ENCODE data around the gene RPP25. TPM values are rescaled to one million over a fixed set of nuclear protein-coding genes. Genes with fewer than 3 reads are reported as not detected.

Gene RPP25
- total RNA-seq, 4 donors from 2014 or later = 10.1 to 15.9 (median 13.0) TPM

DNA sequence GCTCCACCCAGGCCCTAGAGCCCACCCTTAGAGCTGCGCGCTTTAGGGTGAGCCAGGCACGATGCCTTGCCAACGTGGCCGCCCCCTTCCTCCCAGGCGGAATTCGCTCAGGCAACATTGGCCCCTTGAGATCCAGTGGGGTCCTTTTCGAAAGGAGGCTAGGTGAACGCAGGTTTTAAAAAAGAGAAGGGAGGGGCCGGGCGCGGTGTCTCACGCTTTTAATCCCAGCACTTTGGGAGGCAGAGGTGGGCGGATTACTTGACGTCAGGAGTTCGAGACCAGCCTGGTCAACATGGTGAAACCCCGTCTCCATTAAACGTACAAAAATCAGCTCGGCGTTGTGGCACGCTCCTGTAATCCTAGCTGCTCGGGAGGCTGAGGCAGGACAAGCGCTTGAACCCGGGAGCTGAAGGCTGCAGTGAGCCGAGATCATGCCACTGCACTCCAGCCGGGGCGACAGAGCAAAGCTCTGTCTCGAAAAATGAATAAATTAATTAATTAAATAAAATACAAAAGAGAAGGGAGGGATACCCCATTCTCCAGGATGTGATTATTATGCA, 984 bp upstream of the RPP25 start:
- WGBS, 2 donors = 3 to 5% methylated on average over 27 to 28 of the region's 28 CpGs
- H3K27me3 ChIP-seq = peaks cover 0 to 23% of the 10 kb centered on the region in 2 donors

DNA sequence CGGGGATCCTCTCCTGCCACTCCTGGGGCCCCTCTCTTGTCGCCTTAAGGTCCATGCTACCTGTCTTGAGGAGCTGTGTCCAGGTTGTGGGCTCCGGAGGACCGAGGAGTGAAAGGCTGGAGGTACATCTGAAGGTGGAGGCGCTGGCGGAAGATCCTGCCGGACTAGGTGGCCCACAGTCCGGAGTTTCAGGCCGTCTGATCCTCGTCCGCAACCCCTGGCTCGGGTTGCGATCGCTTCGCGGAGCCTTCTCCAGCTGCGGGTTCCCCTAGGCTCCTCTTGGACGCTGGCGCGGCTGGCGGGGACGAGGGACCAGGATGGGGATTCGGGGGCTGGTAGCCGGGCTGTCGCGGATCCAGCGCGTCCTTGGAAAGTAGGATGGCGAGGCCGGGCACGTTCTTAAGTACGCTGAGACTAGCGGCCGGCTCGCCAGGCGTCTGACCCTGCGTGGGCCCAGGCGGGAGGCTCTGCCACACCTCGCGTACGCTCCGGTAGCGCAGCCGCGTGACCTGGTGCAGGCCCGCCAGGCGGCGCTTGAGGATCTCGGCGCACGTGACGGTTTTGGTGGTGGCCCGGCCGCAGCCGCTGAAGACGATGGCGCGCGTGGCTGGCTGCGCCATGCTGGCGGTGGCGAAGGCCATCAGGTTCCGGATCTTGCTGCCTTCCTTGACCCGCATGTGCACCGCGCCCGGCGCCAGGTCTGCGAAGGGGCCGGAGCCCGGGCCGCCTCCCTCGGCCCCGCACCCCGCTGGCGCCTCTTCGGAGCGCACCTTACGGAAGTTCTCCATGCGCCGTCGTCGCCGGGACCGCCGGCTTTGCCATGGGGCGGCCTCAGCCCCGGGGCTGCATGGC, 550 bp downstream of the RPP25 start:
- Histone ChIP-seq H3K9me3 (no peaks in the 10 kb centered on the region), H3K36me3 (no peaks in the 10 kb centered on the region), H3K27me3 (peaks cover 0 to 23% of the 10 kb centered on the region in 2 donors), H3K4me3 (peak overlapping the region; percentile 53 to 79 (median 71)), H3K4me1 (peaks cover 0 to 59% (median 20%) of the 10 kb centered on the region in 4 donors), H3K27ac (peak overlapping the region; percentile 18 to 94 (median 86))
- TF ChIP-seq, protein P1, sequence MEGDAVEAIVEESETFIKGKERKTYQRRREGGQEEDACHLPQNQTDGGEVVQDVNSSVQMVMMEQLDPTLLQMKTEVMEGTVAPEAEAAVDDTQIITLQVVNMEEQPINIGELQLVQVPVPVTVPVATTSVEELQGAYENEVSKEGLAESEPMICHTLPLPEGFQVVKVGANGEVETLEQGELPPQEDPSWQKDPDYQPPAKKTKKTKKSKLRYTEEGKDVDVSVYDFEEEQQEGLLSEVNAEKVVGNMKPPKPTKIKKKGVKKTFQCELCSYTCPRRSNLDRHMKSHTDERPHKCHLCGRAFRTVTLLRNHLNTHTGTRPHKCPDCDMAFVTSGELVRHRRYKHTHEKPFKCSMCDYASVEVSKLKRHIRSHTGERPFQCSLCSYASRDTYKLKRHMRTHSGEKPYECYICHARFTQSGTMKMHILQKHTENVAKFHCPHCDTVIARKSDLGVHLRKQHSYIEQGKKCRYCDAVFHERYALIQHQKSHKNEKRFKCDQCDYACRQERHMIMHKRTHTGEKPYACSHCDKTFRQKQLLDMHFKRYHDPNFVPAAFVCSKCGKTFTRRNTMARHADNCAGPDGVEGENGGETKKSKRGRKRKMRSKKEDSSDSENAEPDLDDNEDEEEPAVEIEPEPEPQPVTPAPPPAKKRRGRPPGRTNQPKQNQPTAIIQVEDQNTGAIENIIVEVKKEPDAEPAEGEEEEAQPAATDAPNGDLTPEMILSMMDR (IDR thresholded peaks at IDR 0.05) = peak; percentile 33 to 73 (median 50)
- peak in 1 of 2 donors; percentile 64 for TF ChIP-seq EP300 (IDR thresholded peaks at IDR 0.05)
- TF ChIP-seq POLR2A (IDR thresholded peaks at IDR 0.05) = no peak
- peak; percentile 55 to 71 for DNase-seq (ENCODE audit: low spot score in 2 of 2)
- WGBS, 2 donors = 24 to 30% methylated on average over 25 to 35 of the region's 88 CpGs

More for the DNA sequence above, 984 bp upstream of the RPP25 start:
- Histone ChIP-seq H3K9me3 (no peaks in the 10 kb centered on the region), H3K36me3 (no peaks in the 10 kb centered on the region), H3K4me1 (peaks cover 0 to 59% (median 20%) of the 10 kb centered on the region in 4 donors), H3K27ac (peak overlapping the region; percentile 18 to 94 (median 86)), H3K4me3 (peak overlapping the region; percentile 53 to 79 (median 71))
- DNase-seq (ENCODE audit: low spot score in 2 of 2) = no peak
- TF ChIP-seq EP300 (IDR thresholded peaks at IDR 0.05) = no peak
- no peak for TF ChIP-seq POLR2A (IDR thresholded peaks at IDR 0.05)
- TF ChIP-seq, protein P1 (IDR thresholded peaks at IDR 0.05) = no peak

DNA sequence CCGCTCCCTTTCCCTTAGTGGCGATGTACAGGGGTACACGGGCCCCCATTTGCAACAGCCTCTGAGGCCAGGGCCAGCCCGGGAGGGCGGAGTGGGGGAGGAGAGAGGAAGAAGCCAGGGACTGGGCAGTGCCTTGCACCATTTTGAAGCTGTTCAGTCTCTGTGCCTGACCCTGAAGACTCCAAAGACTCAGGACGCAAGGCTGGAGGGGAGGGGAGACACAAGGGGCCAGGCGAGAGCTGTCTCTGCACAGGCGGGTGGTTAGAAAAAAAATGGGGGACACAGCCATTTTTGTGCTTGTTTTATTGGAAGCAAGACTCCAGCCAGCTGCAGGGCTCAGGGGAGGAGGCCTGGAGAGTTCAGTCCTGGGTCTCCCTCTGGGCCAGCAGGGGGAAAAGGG, 1.6 kb downstream of the RPP25 start:
- Histone ChIP-seq H3K27ac (peak overlapping the region in 2 of 4 donors; percentile 89 to 94), H3K27me3 (peaks cover 0 to 23% of the 10 kb centered on the region in 2 donors), H3K9me3 (no peaks in the 10 kb centered on the region), H3K4me1 (peaks cover 0 to 61% (median 21%) of the 10 kb centered on the region in 4 donors), H3K4me3 (no peak overlapping the region), H3K36me3 (no peaks in the 10 kb centered on the region)
- WGBS, 2 donors = 66 to 75% methylated on average over 6 to 8 of the region's 8 CpGs
- no peak for DNase-seq (ENCODE audit: low spot score in 2 of 2)
- TF ChIP-seq, protein P1 (IDR thresholded peaks at IDR 0.05) = no peak
- TF ChIP-seq EP300 (IDR thresholded peaks at IDR 0.05) = no peak
- TF ChIP-seq POLR2A (IDR thresholded peaks at IDR 0.05) = no peak

DNA sequence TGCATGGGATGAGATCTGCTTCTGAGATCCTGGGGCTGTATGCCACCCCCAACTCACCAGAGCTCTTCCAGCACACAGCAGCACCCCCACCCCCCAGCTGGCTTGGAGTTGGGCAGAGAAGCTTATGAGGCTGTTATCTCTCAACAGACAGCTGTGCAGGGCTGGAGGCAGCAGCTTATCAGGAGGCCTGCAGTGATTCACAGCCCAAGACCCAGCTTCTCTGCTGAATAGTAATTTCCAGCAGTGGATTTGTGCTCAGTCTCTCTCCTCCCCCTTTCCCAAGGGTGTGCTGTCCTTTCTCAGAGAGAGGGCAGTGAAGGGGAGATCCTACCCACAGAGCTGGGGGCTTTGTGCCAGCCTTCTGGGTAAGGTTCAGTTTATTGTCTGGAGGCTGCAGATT, 2.1 kb downstream of the RPP25 start:
- H3K4me3 ChIP-seq = no peak overlapping the region
- TF ChIP-seq EP300 (IDR thresholded peaks at IDR 0.05) (no peak), POLR2A (IDR thresholded peaks at IDR 0.05) (no peak)
- TF ChIP-seq, protein P1 (IDR thresholded peaks at IDR 0.05) = no peak
- peak overlapping the region in 2 of 4 donors; percentile 17 to 94 for H3K27ac ChIP-seq
- H3K36me3 ChIP-seq = no peaks in the 10 kb centered on the region
- peaks cover 0 to 56% (median 21%) of the 10 kb centered on the region in 4 donors for H3K4me1 ChIP-seq
- H3K9me3 ChIP-seq = no peaks in the 10 kb centered on the region
- H3K27me3 ChIP-seq = peaks cover 0 to 21% of the 10 kb centered on the region in 2 donors
- DNase-seq (ENCODE audit: low spot score in 2 of 2) = no peak

DNA sequence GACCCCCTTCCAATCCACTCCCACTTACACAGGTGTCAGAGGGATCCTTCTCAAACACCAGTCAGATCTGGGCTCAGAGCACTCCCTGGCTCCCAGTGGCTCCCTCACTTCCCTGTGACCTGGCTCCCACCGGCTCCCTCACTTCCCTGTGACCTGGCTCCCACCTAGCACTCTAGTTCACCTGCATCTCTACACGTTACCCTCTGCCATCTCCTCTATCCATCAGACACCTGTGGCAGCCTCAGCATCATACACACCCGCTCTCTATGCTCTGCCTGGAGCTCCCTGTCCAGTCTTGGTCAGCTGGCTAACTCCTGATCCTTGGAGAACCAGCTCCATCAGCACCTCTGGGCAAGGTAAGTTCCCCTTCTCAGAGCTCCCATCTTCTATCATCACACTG, 5.6 kb downstream of the RPP25 start:
- no peak overlapping the region for H3K27ac ChIP-seq
- 62 to 82% methylated on average over 3 of the region's 3 CpGs for WGBS, 2 donors
- TF ChIP-seq, protein P1 (IDR thresholded peaks at IDR 0.05) = no peak
- no peak for TF ChIP-seq EP300 (IDR thresholded peaks at IDR 0.05)
- no peak for TF ChIP-seq POLR2A (IDR thresholded peaks at IDR 0.05)
- peaks cover 0 to 26% (median 8%) of the 10 kb centered on the region in 4 donors for H3K4me1 ChIP-seq
- H3K27me3 ChIP-seq = no peaks in the 10 kb centered on the region
- no peak overlapping the region for H3K4me3 ChIP-seq
- no peak for DNase-seq (ENCODE audit: low spot score in 2 of 2)
- no peaks in the 10 kb centered on the region for H3K9me3 ChIP-seq
- no peaks in the 10 kb centered on the region for H3K36me3 ChIP-seq

Data from tibial nerve (tissue), 4 donors.